ENCODE results near the gene DDC.

DNA sequence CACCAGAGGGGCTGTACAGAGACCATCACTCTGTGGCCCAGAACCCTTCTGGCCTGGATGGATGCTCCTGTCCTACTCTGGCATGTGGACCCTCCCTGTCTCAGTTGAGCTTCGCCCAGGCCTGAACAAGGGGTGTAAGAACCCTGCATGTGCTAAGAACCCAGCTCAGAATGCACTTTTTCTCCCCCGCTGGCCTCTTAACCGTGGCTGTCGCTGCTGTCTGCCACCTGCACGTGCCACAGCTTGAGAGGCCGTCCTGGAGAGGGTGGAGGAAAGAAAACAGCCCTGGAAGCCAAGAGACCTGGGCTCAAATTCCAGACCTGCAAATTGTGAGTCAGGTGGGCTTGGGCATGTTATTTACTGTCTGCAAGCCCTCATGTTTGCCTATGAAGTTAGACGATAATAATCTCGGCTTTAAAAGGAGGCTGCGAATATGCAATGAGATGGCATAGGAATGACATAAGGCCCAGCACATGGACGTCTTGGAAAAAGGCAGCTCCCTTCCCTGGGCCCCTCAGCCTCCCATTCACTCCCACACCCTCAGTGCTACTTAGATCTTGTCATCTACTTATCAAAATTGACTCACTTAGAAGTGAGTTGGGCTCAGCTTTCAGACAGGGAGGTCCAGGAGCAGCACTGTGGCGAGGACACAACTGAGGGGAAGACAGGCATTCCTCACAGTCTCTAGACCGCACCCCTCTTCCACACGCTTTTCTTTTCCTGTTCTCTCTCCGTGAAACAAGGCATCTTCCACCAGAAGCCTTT, 146.5 kb downstream of the DDC start:
- TF ChIP-seq SNAI2 (CRISPR knock-in tag; IDR thresholded peaks at IDR 0.05) (no peak), ZNF70 (CRISPR knock-in tag; IDR thresholded peaks at IDR 0.05) (no peak), ZFP3 (CRISPR knock-in tag; IDR thresholded peaks at IDR 0.05) (no peak), ZFP30 (CRISPR knock-in tag; IDR thresholded peaks at IDR 0.05) (no peak), BACH2 (CRISPR knock-in tag; IDR thresholded peaks at IDR 0.05; ENCODE audit: borderline replicate concordance) (no peak), ZNF565 (CRISPR knock-in tag; conservative IDR thresholded peaks at IDR 0.05; ENCODE audit: low read depth) (no peak)
- TF ChIP-seq, protein P1, sequence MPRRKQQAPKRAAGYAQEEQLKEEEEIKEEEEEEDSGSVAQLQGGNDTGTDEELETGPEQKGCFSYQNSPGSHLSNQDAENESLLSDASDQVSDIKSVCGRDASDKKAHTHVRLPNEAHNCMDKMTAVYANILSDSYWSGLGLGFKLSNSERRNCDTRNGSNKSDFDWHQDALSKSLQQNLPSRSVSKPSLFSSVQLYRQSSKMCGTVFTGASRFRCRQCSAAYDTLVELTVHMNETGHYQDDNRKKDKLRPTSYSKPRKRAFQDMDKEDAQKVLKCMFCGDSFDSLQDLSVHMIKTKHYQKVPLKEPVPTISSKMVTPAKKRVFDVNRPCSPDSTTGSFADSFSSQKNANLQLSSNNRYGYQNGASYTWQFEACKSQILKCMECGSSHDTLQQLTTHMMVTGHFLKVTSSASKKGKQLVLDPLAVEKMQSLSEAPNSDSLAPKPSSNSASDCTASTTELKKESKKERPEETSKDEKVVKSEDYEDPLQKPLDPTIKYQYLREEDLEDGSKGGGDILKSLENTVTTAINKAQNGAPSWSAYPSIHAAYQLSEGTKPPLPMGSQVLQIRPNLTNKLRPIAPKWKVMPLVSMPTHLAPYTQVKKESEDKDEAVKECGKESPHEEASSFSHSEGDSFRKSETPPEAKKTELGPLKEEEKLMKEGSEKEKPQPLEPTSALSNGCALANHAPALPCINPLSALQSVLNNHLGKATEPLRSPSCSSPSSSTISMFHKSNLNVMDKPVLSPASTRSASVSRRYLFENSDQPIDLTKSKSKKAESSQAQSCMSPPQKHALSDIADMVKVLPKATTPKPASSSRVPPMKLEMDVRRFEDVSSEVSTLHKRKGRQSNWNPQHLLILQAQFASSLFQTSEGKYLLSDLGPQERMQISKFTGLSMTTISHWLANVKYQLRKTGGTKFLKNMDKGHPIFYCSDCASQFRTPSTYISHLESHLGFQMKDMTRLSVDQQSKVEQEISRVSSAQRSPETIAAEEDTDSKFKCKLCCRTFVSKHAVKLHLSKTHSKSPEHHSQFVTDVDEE (CRISPR knock-in tag; IDR thresholded peaks at IDR 0.05): no peak
- TF ChIP-seq, protein P2, sequence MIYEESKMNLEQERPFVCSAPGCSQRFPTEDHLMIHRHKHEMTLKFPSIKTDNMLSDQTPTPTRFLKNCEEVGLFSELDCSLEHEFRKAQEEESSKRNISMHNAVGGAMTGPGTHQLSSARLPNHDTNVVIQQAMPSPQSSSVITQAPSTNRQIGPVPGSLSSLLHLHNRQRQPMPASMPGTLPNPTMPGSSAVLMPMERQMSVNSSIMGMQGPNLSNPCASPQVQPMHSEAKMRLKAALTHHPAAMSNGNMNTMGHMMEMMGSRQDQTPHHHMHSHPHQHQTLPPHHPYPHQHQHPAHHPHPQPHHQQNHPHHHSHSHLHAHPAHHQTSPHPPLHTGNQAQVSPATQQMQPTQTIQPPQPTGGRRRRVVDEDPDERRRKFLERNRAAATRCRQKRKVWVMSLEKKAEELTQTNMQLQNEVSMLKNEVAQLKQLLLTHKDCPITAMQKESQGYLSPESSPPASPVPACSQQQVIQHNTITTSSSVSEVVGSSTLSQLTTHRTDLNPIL (CRISPR knock-in tag; IDR thresholded peaks at IDR 0.05; ENCODE audit: low read depth): no peak
- TF ChIP-seq, protein P3, sequence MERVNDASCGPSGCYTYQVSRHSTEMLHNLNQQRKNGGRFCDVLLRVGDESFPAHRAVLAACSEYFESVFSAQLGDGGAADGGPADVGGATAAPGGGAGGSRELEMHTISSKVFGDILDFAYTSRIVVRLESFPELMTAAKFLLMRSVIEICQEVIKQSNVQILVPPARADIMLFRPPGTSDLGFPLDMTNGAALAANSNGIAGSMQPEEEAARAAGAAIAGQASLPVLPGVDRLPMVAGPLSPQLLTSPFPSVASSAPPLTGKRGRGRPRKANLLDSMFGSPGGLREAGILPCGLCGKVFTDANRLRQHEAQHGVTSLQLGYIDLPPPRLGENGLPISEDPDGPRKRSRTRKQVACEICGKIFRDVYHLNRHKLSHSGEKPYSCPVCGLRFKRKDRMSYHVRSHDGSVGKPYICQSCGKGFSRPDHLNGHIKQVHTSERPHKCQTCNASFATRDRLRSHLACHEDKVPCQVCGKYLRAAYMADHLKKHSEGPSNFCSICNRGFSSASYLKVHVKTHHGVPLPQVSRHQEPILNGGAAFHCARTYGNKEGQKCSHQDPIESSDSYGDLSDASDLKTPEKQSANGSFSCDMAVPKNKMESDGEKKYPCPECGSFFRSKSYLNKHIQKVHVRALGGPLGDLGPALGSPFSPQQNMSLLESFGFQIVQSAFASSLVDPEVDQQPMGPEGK (CRISPR knock-in tag; IDR thresholded peaks at IDR 0.05; ENCODE audit: borderline replicate concordance): no peak
